Adrenal gland (tissue), 5 donors: ENCODE results near the gene KRTAP5-6.

Source experiments
- POLR2A ChIP-seq, 2 donors: fragments of 450-650 bp; IDR thresholded peaks; one replicate each; pipeline ENCODE4 v1.6.1; 2017; ENCODE audit warnings: antibody characterized with exemption in 2 of 2, mild to moderate bottlenecking in 2 of 2, moderate library complexity in 1 of 2
- TF ChIP-seq, protein P1 (sequence below), 6 experiments: fragments of 450-650 bp in 4 of 6; fragments of 200-600 bp in 2 of 6; sonication (generic) in 1 of 6; IDR thresholded peaks; 1 replicate in 5 of 6; 2 replicates in 1 of 6; pipeline versions ENCODE4 v1.5.1 to v1.8.0; 2016 to 2021; ENCODE audit warnings: antibody characterized with exemption in 6 of 6, mild to moderate bottlenecking in 2 of 6, moderate library complexity in 1 of 6
- donor health status: DM: no; HTN: no; CAD: no.

DNA sequence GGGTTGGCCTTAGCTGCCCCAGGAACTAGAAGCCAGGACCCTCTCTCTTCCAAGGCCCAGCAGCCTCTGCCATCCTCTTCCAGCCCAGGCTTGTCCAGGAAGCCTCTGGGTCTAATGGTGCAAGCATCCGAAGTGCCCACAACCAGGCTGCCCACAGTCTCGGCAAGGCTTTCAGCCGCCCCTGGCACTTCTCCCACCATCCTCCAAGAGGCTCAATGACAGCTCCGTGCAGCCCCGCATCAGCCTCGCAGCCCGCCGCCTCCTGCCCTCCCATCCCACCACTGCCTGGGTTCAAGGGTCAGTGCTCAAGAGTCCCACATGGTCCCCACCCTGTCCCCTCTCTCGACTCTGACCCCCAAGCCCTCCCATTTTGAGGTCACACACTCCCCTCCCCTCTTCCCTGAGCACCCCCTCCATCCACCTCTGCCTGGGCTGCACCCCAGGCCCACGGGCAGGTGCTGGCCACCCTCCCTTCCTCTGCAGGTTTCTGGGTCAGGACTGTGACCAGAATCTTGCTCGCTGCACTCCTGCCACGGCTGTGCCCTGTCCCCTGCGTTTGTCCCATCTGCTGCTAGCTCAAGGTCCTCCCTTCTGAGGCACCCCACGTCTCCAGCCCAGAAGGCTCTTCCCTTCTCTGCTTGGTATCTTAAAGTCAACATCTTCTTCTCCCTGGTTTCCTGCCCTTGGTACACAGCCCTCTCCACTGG lies 36.2 kb downstream of the KRTAP5-6 start:
- TF ChIP-seq, protein P1, sequence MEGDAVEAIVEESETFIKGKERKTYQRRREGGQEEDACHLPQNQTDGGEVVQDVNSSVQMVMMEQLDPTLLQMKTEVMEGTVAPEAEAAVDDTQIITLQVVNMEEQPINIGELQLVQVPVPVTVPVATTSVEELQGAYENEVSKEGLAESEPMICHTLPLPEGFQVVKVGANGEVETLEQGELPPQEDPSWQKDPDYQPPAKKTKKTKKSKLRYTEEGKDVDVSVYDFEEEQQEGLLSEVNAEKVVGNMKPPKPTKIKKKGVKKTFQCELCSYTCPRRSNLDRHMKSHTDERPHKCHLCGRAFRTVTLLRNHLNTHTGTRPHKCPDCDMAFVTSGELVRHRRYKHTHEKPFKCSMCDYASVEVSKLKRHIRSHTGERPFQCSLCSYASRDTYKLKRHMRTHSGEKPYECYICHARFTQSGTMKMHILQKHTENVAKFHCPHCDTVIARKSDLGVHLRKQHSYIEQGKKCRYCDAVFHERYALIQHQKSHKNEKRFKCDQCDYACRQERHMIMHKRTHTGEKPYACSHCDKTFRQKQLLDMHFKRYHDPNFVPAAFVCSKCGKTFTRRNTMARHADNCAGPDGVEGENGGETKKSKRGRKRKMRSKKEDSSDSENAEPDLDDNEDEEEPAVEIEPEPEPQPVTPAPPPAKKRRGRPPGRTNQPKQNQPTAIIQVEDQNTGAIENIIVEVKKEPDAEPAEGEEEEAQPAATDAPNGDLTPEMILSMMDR (IDR thresholded peaks at IDR 0.05): no peak
- no peak for TF ChIP-seq POLR2A (IDR thresholded peaks at IDR 0.05)
